ENCODE results near the gene PTPN20.
"Not testable (repeated sequence)": the region's sequence is repeated elsewhere in the genome, so short reads cannot be mapped to it uniquely, and the experiment has no call there.

PTPN20 gene

GRCh38 chr10:46960742-46961141 lies 49.5 kb downstream of the PTPN20 start:
- DNase-seq (ENCODE audit: low spot score), result not testable (repeated sequence)

DNA sequence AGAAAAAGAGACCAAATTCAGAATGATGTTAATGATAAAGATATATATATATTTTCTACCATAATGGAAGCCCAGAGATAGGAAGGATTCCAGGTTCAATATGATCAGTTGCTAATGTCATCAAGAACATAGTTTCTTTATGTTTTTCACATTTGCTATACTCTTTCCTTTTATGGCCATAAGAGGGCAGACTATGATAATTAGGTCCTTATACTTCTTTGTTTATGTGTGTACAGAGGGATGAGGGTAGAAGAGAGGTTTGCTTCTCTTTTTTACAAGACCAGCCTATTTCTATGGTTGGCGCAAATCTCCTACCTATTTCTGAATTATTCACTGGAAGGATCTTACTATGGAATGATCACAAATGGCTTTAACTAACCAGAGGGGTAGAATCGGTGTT lies 52.1 kb downstream of the PTPN20 start:
- not testable (repeated sequence) for DNase-seq (ENCODE audit: low spot score)

GRCh38 chr10:46967013-46967412 lies 55.8 kb downstream of the PTPN20 start:
- not testable (repeated sequence) for DNase-seq (ENCODE audit: low spot score)

- DNase-seq (ENCODE audit: low spot score), result not testable (repeated sequence)
Measured at GRCh38 chr10:46980223-46980622, 69.0 kb downstream of the PTPN20 start.

DNA sequence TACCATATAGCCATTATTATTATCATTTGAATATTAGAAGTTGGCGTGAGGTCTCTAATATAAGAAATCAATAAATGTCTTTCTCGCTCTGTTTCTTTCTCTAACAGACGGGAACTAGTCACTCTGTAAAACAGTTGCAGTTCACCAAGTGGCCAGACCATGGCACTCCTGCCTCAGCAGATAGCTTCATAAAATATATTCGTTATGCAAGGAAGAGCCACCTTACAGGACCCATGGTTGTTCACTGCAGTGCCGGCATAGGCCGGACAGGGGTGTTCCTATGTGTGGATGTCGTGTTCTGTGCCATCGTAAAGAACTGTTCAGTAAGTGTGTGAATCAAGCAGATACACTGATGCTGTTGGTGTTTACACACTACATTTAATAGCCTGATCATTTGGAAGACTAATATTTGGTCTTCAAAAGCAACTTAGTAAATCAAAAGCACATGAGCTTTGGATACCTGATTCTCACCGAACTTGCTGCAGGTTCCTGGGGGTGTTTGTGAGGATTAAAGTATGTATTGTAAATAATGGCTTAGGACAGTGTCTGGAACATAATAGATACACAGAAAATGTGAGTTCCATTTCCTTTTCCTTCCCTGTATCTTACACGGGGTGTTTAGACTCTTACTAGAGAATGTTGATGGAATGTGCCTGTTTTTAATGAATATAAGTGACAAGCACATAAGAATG lies 76.2 kb downstream of the PTPN20 start:
- DNase-seq (ENCODE audit: low spot score), result not testable (repeated sequence)

DNA sequence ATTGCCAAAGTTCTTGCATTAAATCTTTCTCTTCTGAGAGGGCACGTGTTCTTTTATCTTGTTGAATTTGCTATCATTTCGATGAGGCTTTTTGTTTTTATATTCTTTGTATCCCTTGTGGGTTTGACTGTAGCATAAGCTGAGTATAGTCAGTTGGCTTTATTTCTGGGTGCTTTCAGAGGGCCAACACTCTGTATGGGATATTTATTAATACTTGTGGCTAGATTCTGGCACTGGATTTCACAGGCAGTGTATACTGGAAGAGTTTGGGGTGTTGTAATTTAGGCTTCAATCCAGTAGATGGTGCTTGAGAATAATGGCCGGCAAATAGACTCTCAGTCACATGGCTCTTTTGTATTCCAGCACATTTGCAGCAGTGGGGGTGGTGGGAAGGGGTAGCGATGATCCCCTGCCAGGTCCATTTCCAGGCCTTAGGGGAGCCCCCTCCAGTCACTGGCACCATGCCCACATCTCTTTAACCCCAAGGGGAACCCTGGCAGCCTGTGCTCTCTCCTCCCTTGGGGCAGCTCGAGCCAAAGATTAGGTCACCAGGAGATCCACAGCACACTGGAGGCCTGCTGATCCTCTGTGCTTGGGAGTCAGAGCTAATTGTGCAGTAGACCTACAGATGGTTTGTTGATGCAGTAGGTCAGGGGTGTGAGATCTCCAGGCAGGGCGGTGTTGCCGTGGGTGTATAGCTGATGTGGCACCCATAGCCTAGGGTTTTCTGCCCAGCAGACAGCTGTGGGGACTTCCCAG lies 81.8 kb downstream of the PTPN20 start:
- DNase-seq (ENCODE audit: low spot score), result peak; percentile 47

DNA sequence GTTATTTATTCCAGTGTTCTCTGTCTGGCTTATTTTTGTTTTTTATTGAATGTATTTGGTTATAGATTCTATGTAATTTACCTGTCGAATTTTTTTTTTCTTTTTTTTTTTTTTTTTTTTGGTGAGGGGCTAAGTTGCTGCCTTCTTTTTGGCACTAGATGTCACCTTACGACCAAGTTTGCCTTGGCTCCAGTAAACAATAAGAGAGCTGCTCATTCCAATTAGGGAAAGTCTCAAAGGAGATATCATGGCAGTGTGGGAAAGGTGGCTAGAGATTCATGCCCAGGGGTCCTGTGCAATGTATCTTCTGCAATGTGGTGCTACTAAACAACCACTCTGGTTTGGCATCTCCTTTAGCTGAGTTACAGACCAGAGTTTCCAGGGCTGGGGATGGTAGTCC lies 84.0 kb downstream of the PTPN20 start:
- DNase-seq (ENCODE audit: low spot score), result no peak

DNA sequence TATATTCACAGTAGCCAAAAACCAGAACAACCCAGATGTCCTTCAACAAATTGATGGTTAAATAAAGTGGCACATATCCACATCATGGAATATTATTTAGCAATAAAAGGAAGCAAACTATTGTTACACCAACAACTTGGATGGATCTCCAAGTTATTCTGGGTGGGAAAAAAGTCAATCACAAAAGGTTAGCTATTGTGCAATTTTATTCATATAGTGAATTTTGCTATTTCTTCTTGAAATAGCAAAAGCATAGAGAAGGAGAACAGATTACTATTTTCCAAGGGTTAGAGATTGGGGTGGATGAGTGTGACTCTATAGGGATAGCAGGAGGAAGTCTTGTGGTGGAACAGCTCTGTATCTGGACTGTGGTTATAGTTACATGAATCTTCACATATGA lies 87.0 kb downstream of the PTPN20 start:
- no peak for DNase-seq (ENCODE audit: low spot score)

GRCh38 chr10:46998595-46998994 lies 87.4 kb downstream of the PTPN20 start:
- DNase-seq (ENCODE audit: low spot score), result no peak

DNA sequence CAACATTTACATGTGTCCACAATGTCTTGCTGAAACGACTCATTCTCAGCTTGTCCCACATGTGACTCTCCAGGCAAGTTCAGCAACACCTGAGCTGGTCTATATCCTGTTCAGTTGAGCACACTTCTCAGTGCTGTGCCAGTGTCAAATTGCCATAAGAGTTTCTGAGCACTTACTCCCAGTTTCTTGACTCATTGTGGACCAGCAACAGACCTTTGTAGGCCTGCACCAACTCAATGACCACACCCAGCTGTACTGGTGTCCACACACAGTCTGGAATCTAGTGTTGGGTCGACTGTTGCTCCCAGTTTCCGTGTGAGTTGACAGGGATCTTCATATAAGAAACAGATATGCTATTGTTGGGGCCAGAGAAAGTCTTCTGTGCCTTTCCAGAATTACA lies 88.0 kb downstream of the PTPN20 start:
- DNase-seq (ENCODE audit: low spot score), result no peak

- no peak for DNase-seq (ENCODE audit: low spot score)
Measured at GRCh38 chr10:47008769-47009168, 97.5 kb downstream of the PTPN20 start.

- no peak for DNase-seq (ENCODE audit: low spot score)
Measured at GRCh38 chr10:47009215-47009838, 98.1 kb downstream of the PTPN20 start.

GRCh38 chr10:47010036-47010435 lies 98.8 kb downstream of the PTPN20 start:
- no peak for DNase-seq (ENCODE audit: low spot score)

DNA sequence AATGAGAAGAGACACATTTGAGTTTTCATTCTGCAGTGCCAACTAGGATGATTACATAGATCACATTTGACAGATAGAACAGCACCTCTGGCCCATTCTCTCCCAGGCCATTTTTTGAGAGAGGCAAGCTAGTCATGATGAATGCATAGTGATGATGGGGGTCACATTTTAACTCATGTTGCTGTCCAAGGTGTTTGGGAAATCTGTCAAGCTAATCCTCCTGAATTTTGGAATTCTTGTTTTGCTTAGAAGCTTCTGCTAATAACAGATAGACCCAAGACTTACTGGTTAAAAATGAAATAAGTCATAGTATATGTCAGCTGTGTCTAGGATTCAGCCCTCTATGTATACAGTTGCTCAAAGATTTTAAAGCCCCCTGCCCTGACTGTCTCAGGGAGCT lies 101.0 kb downstream of the PTPN20 start:
- DNase-seq (ENCODE audit: low spot score), result no peak

DNA sequence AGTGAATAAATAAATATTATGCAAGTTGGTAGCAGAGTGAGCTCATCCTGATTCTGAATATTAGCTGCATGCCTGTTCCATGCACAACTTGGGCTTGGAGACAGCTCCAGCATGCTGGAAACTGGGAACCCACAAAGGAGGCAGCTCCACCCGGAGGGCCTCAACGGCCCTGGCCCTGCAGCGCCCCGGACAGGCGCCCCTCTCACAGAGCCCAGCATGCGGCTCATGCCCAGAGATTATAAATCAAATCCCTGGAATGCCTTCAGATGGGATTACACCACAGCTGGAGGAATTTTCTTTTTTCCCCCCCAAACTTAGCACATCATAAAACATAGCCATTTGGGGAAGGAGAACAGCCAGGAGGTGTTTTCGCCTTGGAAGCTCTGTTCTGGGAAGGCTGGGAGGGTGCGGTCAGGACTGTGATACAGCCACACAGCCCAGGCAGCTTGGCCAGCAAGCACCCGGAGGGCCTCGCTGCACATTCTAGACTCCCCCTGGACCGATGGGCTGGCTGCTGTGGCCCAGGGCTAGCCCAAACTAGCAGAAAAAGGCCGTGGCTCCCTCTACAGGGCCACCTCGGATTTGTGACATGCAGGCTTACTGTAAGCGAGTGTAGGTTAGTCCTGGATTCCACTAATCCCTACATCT lies 102.4 kb downstream of the PTPN20 start:
- DNase-seq (ENCODE audit: low spot score), result no peak

DNA sequence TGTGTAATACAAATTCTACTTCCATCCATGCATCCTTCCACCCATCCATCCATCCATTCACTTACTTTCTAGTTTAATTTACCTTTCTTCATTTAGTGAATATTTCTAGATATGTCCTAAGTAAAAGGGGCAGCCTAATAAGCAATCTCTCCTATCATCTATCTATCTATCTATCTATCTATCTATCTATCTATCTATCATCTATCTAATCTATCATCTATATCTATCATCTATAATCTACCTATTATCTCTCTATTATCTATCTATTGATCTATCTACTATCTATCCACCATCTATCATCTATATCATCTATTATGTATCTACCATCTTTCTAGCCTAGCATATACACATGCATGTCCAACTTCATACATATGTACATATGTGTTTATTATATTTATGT lies 104.2 kb downstream of the PTPN20 start:
- DNase-seq (ENCODE audit: low spot score), result no peak

- DNase-seq (ENCODE audit: low spot score), result no peak
Measured at GRCh38 chr10:47016564-47016963, 105.3 kb downstream of the PTPN20 start.

DNA sequence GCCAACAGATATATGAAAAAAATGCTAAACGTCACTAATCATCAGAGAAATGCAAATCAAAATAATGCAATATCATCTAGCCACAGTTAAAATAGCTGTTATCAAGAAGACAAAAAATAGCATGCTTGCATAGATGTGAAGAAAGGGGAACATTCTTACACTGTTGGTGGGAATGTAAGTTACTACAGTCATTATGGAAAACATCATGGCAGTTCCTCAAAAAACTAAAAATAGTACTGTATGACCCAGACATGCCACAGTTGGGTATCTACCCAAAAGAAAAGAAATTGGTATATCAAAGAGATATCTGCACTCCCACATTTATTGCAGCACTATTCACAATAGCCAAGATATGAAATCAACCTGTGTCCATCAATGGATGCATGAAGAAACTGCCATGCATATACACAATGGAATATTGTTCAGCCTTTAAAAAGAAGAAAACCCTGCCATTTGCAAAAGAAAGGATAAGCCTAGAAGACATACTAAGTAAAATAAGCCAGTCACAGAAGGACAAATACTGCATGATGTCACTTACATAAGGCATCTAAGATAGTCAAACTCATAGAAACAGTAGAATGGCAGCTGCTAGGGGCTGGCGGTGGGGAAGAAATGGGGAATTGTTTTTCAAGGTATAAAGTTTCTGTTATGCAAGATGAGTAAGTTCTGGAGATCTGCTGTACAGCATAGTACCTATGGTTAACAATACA lies 107.0 kb downstream of the PTPN20 start:
- no peak for DNase-seq (ENCODE audit: low spot score)

DNA sequence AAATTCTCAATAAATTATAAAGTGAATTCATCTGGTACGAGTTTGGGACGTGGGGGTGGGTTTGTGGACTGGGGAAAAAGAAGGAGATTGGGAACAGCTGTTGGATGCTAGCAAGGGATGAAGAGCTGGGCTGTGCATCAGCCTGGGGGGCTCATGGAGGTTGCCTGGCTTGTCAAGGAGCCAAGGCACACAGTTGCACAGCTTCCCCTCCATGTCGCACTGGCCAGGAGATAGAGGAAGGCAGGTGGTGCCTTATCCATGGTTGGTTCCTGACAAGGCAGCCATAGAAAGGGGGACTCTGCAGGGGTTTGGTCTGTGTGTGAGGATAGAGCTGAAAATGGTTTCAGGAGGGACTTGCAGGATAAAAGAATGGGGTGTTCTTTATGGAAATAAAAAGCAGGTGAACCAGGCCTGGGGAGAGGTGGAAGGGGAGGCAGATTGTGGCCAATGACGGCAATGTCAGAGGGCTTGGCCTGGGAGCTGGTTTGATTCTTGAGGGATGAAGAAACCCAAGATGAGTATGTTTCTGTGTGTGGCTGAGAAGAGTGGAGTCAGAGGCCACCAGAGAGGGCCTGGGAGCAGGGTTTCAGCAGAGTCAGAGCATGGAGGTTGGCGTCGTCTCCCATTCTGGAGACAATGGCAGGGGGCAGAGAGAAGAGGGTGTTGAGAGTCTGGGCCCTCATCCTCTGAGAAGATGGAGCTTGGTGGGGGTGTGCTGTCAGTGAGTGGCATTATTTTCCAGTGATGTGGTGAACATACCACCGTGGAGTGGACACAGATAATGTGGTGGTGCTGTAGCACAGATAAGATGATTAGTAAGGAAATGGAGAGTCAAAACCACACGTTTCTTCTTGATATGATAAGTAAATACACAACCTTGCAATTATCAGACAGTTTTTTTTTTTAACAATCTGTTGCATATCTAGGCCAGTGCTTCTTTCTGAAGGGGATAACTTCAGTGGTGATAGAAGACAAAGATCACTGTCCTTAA lies 108.2 kb downstream of the PTPN20 start:
- no peak for DNase-seq (ENCODE audit: low spot score)

DNA sequence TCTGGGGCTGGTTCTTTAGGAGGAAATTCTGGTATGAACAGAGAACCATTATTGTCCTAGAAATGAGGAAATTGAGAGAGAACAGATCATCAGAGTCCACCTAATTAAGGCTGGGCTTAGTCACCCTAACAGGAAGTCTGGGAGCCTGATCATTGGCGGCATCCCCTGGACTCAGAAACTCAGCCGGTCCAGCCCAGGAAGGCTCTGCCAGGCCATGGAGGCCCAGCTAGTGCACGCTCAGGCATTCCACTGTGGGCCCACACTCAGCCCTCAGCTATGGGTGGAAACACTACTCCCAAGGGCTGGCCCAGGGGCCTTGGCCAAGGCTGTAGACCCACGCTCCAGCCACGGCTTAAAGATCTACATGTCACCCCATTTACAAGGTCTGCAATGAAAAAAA lies 109.2 kb downstream of the PTPN20 start:
- DNase-seq (ENCODE audit: low spot score), result no peak

DNA sequence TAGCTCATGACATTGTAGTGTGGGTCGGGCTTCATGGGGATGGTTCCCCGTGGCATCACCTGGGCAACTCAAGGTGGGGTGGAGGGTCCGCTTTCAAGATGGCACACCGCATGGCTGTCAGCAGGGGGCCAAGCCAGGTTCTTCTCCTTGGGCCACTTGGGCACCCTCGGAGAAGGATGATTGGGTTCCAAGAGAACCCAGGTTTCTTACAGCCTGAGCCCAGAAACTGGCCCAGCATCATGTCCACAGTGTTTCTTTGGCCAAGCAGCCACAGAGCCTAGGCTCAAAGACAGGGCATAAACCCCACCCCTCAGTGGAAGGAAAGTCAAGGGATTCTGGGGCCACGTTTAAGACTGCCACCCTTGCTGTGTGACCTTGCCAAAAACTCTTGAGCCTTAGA lies 110.6 kb downstream of the PTPN20 start:
- DNase-seq (ENCODE audit: low spot score), result no peak

All from ecto neural progenitor cell (in vitro differentiated cells).